ENCODE data around the gene PPP3R2. TPM values are rescaled to one million over a fixed set of nuclear protein-coding genes. Genes with fewer than 3 reads are reported as not detected.

Gene PPP3R2
- total RNA-seq, 1 experiment from 2014 or later: not detected

- Histone ChIP-seq H2BK12ac (ENCODE audit: insufficient read length, low read depth, low read length) (no peak overlapping the region), H3K27ac (ENCODE audit: insufficient read length, low read depth, low read length) (no peak overlapping the region), H2BK15ac (ENCODE audit: low read depth, low read length) (no peak overlapping the region), H2BK20ac (ENCODE audit: low read depth, low read length, poor library complexity, severe bottlenecking) (no peak overlapping the region), H3T11ph (ENCODE audit: low read length) (no peak overlapping the region), H3K4me2 (ENCODE audit: insufficient read depth, insufficient read length, low read length) (no peak overlapping the region), H3K79me2 (ENCODE audit: insufficient read depth, low read length) (no peaks in the 10 kb centered on the region), H3K9ac (ENCODE audit: extremely low read depth, insufficient read length, low read length) (no peak overlapping the region), H2AK5ac (ENCODE audit: insufficient read length, low read length) (no peak overlapping the region), H3K27me3 (ENCODE audit: insufficient read depth, low read length) (no peaks in the 10 kb centered on the region), H3K4ac (ENCODE audit: low read depth, low read length) (no peak overlapping the region), H3K9me3 (ENCODE audit: control insufficient read depth, low read depth, low read length) (no peaks in the 10 kb centered on the region), H2AFZ (ENCODE audit: low read length) (no peak overlapping the region), H4K20me1 (ENCODE audit: control insufficient read depth, insufficient read depth, insufficient read length) (no peaks in the 10 kb centered on the region), H2BK120ac (ENCODE audit: low read depth, low read length, poor library complexity, severe bottlenecking) (no peak overlapping the region), H3K18ac (ENCODE audit: insufficient read length, low read depth, low read length) (no peak overlapping the region), H4K91ac (ENCODE audit: insufficient read length, low read depth, low read length) (no peak overlapping the region), H3K23ac (ENCODE audit: insufficient read length, low read depth, low read length) (no peak overlapping the region), H3K56ac (ENCODE audit: insufficient read length, low read depth, low read length) (no peak overlapping the region), H3K14ac (ENCODE audit: insufficient read depth, low read length) (no peak overlapping the region), H3K23me2 (ENCODE audit: insufficient read length, low read depth, low read length, poor library complexity, severe bottlenecking) (no peaks in the 10 kb centered on the region), H3K79me1 (ENCODE audit: insufficient read depth, low read depth, low read length, poor library complexity, severe bottlenecking) (no peaks in the 10 kb centered on the region), H3K4me1 (ENCODE audit: insufficient read depth, low read length) (0 out of 2 replicates have a peak, but pooled peaks cover 1% of the 10 kb centered on the region), H2BK5ac (ENCODE audit: insufficient read length, low read length) (no peak overlapping the region), H4K8ac (replicated peaks; ENCODE audit: insufficient read length, low read depth, low read length) (no peak overlapping the region), H4K5ac (ENCODE audit: insufficient read length, low read depth, low read length) (no peak overlapping the region)
- TF ChIP-seq CTCF (conservative IDR thresholded peaks at IDR 0.05): no peak
- Mint-ChIP-seq H3K9me3 (no peaks in the 10 kb centered on the region; a peak in 1 of 5 replicates), H3K36me3 (ENCODE audit: insufficient read depth in 1 of 3, low read depth in 3 of 3) (no peaks in the 10 kb centered on the region), H3K4me3 (no peak overlapping the region), H3K27ac (no peak overlapping the region), H3K27me3 (ENCODE audit: low read depth) (no peaks in the 10 kb centered on the region), H3K4me1 (no peaks in the 10 kb centered on the region)
- DNase-seq: no peak
- 78% methylated on average over 1 of the region's 5 CpGs for WGBS (ENCODE audit: extremely low coverage, insufficient read length, low lambda C conversion rate)
Measured at GRCh38 chr9:101629636-101630035, 34.9 kb upstream of the PPP3R2 start.

Data from H9 (cell line).